Measurements from ENCODE around the gene ZNF558. TPM values are rescaled to one million over a fixed set of nuclear protein-coding genes. Genes with fewer than 3 reads are reported as not detected.

The ZNF558 gene
- polyA plus RNA-seq, 1 of the 3 experiments (the other 2 are of a cell fraction), result 22.5 TPM

DNA sequence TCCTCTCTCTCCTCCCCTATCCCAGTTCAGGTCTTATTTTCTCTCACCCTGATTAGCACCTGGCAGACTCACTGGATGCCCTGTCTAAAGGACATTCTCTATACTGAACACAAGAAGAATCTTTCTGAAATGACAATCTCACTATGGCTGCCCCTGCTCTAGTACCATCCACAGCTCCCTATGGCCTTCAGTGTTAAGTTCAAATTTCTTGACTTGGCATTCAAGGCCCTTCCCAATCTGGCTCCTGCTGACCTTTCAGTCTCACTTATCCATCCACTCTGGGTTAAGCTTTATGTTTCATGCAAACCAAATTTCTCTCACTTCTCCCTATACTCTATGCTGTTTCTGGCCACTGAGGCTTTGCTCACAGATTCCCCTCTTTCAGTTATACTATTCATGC, 34.2 kb upstream of the ZNF558 start:
- Histone ChIP-seq H3K27me3 (ENCODE audit: insufficient read depth) (no peaks in the 10 kb centered on the region), H2AFZ (ENCODE audit: low read depth) (no peak overlapping the region), H3K9ac (no peak overlapping the region), H3F3A (replicated peaks; ENCODE audit: insufficient read depth) (no peaks in the 10 kb centered on the region), H3K36me3 (replicated peaks in 1 of 2; ENCODE audit: control insufficient read depth in 1 of 2, insufficient read depth in 2 of 2, low read length in 1 of 2) (no peaks in the 10 kb centered on the region), H4K20me1 (ENCODE audit: insufficient read depth) (no peaks in the 10 kb centered on the region), H3K27ac (ENCODE audit: low read depth in 2 of 2, low read length in 1 of 2) (no peak overlapping the region), H3K79me2 (ENCODE audit: insufficient read depth) (no peaks in the 10 kb centered on the region), H3K4me3 (ENCODE audit: low read depth in 2 of 2, low read length in 1 of 2) (no peak overlapping the region), H3K9me3 (no peaks in the 10 kb centered on the region), H3K4me1 (ENCODE audit: control insufficient read depth in 1 of 2, insufficient read depth in 2 of 2, low read depth in 1 of 2, low read length in 1 of 2) (no peaks in the 10 kb centered on the region), H3K9me2 (no peaks in the 10 kb centered on the region), H3K4me2 (no peak overlapping the region)
- POLR2A ChIA-PET, result no interaction called here
- TF ChIP-seq TCF12 (IDR thresholded peaks at IDR 0.05), result no peak
- TF ChIP-seq RAD21 (IDR thresholded peaks at IDR 0.05; ENCODE audit: low read length), result no peak
- TF ChIP-seq MXI1 (IDR thresholded peaks at IDR 0.05; ENCODE audit: low read depth, low read length), result no peak
- TF ChIP-seq GATA2 (CRISPR knock-in tag; IDR thresholded peaks at IDR 0.05), result no peak
- no peak for TF ChIP-seq EZH2phosphoT487 (IDR thresholded peaks at IDR 0.05; ENCODE audit: borderline replicate concordance, low read depth)
- no peak for TF ChIP-seq NFIC (IDR thresholded peaks at IDR 0.05; ENCODE audit: borderline replicate concordance)
- no peak for TF ChIP-seq NRF1 (IDR thresholded peaks at IDR 0.05; ENCODE audit: low read depth, low read length)
- TF ChIP-seq POLR2AphosphoS5 (IDR thresholded peaks at IDR 0.05; ENCODE audit: low read depth, low read length), result no peak
- no peak for TF ChIP-seq ZBTB33 (IDR thresholded peaks at IDR 0.05; ENCODE audit: borderline replicate concordance, low read depth)
- no peak for TF ChIP-seq GABPA (IDR thresholded peaks at IDR 0.05; ENCODE audit: low read depth)
- TF ChIP-seq, protein P1, sequence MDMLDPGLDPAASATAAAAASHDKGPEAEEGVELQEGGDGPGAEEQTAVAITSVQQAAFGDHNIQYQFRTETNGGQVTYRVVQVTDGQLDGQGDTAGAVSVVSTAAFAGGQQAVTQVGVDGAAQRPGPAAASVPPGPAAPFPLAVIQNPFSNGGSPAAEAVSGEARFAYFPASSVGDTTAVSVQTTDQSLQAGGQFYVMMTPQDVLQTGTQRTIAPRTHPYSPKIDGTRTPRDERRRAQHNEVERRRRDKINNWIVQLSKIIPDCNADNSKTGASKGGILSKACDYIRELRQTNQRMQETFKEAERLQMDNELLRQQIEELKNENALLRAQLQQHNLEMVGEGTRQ (IDR thresholded peaks at IDR 0.05; ENCODE audit: borderline replicate concordance, low read depth, low read length), result no peak
- TF ChIP-seq YY1 (IDR thresholded peaks at IDR 0.05; ENCODE audit: low read depth), result no peak
- TF ChIP-seq FOXJ3 (CRISPR knock-in tag; IDR thresholded peaks at IDR 0.05), result no peak
- no peak for DNase-seq
- CTCF ChIA-PET, result no interaction called here

- H3F3A ChIP-seq (replicated peaks; ENCODE audit: insufficient read depth), result no peaks in the 10 kb centered on the region
- H3K27ac ChIP-seq (ENCODE audit: low read depth in 2 of 2, low read length in 1 of 2), result no peak overlapping the region
- no peak for DNase-seq
- TF ChIP-seq JUND (IDR thresholded peaks at IDR 0.05) (no peak), POLR2AphosphoS5 (IDR thresholded peaks at IDR 0.05; ENCODE audit: low read depth, low read length) (no peak), TEAD4 (IDR thresholded peaks at IDR 0.05; ENCODE audit: borderline replicate concordance, insufficient read depth) (no peak), GATA2 (CRISPR knock-in tag; IDR thresholded peaks at IDR 0.05) (no peak), YY1 (IDR thresholded peaks at IDR 0.05; ENCODE audit: low read depth) (no peak), ELF1 (IDR thresholded peaks at IDR 0.05) (no peak), FOXJ3 (CRISPR knock-in tag; IDR thresholded peaks at IDR 0.05) (no peak), NFIC (IDR thresholded peaks at IDR 0.05; ENCODE audit: borderline replicate concordance) (no peak), SIN3A (IDR thresholded peaks at IDR 0.05; ENCODE audit: borderline replicate concordance, low read depth, low read length) (no peak)
- TF ChIP-seq, protein P1 (IDR thresholded peaks at IDR 0.05; ENCODE audit: borderline replicate concordance, low read depth, low read length), result no peak
- no peaks in the 10 kb centered on the region for H3K9me3 ChIP-seq
- H3K9ac ChIP-seq, result no peak overlapping the region
- no peak overlapping the region for H3K4me2 ChIP-seq
- POLR2A ChIA-PET, result no interaction called here
- H3K9me2 ChIP-seq, result no peaks in the 10 kb centered on the region
- no peaks in the 10 kb centered on the region; the same call in 1 of the 2 replicates for H3K27me3 ChIP-seq (ENCODE audit: insufficient read depth)
- H2AFZ ChIP-seq (ENCODE audit: low read depth), result no peak overlapping the region
- CTCF ChIA-PET, result no interaction called here
- H4K20me1 ChIP-seq (ENCODE audit: insufficient read depth), result no peaks in the 10 kb centered on the region
- no peak overlapping the region for H3K4me3 ChIP-seq (ENCODE audit: low read depth in 2 of 2, low read length in 1 of 2)
- H3K79me2 ChIP-seq (ENCODE audit: insufficient read depth), result no peaks in the 10 kb centered on the region
- H3K36me3 ChIP-seq (replicated peaks in 1 of 2; ENCODE audit: control insufficient read depth in 1 of 2, insufficient read depth in 2 of 2, low read length in 1 of 2), result no peaks in the 10 kb centered on the region
- no peaks in the 10 kb centered on the region for H3K4me1 ChIP-seq (ENCODE audit: control insufficient read depth in 1 of 2, insufficient read depth in 2 of 2, low read depth in 1 of 2, low read length in 1 of 2)
- 12% methylated on average over 3 of the region's 3 CpGs for WGBS (ENCODE audit: low lambda C conversion rate)
Measured at GRCh38 chr19:8858260-8858659, 26.2 kb upstream of the ZNF558 start.
